Measurements from ENCODE around the gene DAO.

DNA sequence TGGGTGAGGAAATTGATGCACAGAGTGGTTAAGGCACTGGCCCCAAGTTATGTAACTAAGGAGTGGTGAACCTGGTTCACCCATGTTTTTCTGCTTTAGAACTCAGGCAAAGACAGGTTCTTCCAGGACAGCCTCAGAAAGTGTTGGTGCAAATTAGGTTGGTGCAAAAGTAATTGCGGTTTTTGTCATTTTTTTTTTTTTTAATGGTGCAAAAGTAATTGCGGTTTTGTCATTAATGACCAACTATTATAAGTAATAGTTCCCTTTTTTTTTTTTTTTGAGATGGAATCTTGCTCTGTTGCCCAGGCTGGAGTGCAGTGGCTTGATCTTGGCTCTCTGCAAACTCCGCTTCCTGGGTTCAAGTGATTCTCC lies 17.3 kb upstream of the DAO start:
- TF ChIP-seq ARNTL (CRISPR knock-in tag; IDR thresholded peaks at IDR 0.05; ENCODE audit: borderline replicate concordance, low read depth) = no peak
- no peak for TF ChIP-seq ISL1 (CRISPR knock-in tag; IDR thresholded peaks at IDR 0.05)
- TF ChIP-seq ZFP3 (CRISPR knock-in tag; IDR thresholded peaks at IDR 0.05) = no peak
- no peak for TF ChIP-seq ZFP30 (CRISPR knock-in tag; IDR thresholded peaks at IDR 0.05)
- no peak for TF ChIP-seq ZNF8 (CRISPR knock-in tag; IDR thresholded peaks at IDR 0.05)
- TF ChIP-seq ZNF565 (CRISPR knock-in tag; conservative IDR thresholded peaks at IDR 0.05; ENCODE audit: low read depth) = no peak
- TF ChIP-seq ESRRG (CRISPR knock-in tag; IDR thresholded peaks at IDR 0.05) = no peak
- no peak for TF ChIP-seq SNAI2 (CRISPR knock-in tag; IDR thresholded peaks at IDR 0.05)
- TF ChIP-seq ZNF70 (CRISPR knock-in tag; IDR thresholded peaks at IDR 0.05) = no peak
- TF ChIP-seq OSR1 (CRISPR knock-in tag; IDR thresholded peaks at IDR 0.05) = no peak

Measured in SK-N-SH treated with all-trans-retinoic acid at 6 μM for 48 hours (cell line).